ENCODE measurements around the gene GLIS1.

- TF ChIP-seq CTCF (conservative IDR thresholded peaks at IDR 0.05 in 1 of 2, IDR thresholded peaks at IDR 0.05 in 1 of 2; ENCODE audit: extremely low read depth in 1 of 2, insufficient read depth in 1 of 2, low read depth in 1 of 2, low read length in 2 of 2): no peak
- TF ChIP-seq EZH2 (IDR thresholded peaks at IDR 0.05; ENCODE audit: borderline replicate concordance, low read length): no peak
Measured at GRCh38 chr1:53520481-53520880, 218.5 kb downstream of the GLIS1 start.

All from mammary epithelial cell (primary cell).